Epithelial cell of proximal tubule (primary cell): ENCODE data around the gene PLEKHA6. TPM values are rescaled to one million over a fixed set of nuclear protein-coding genes. Genes with fewer than 3 reads are reported as not detected.

Experiments
- DNase-seq: peaks from one replicate; pipeline ENCODE4 v3.0.0-alpha.2; 2011; ENCODE audit warnings: low read depth
- H3K4me3 ChIP-seq: 2 replicates; pipeline ENCODE4 v1.5.1; 2011; ENCODE audit warnings: low read depth, mild to moderate bottlenecking, low read length
- CTCF ChIP-seq: conservative IDR thresholded peaks from 2 replicates; pipeline ENCODE4 v1.5.1; 2012; ENCODE audit warnings: low read depth, mild to moderate bottlenecking, low read length
- total RNA-seq: library from RNA; depleted of rRNA; stranded (reverse); fragments of >200 nt; gene quantifications from 2 replicates; pipeline ENCODE4 v1.2.3, GENCODE V29; 2015

PLEKHA6 gene
- total RNA-seq, 1 donor from 2014 or later = 19.9 TPM

DNA sequence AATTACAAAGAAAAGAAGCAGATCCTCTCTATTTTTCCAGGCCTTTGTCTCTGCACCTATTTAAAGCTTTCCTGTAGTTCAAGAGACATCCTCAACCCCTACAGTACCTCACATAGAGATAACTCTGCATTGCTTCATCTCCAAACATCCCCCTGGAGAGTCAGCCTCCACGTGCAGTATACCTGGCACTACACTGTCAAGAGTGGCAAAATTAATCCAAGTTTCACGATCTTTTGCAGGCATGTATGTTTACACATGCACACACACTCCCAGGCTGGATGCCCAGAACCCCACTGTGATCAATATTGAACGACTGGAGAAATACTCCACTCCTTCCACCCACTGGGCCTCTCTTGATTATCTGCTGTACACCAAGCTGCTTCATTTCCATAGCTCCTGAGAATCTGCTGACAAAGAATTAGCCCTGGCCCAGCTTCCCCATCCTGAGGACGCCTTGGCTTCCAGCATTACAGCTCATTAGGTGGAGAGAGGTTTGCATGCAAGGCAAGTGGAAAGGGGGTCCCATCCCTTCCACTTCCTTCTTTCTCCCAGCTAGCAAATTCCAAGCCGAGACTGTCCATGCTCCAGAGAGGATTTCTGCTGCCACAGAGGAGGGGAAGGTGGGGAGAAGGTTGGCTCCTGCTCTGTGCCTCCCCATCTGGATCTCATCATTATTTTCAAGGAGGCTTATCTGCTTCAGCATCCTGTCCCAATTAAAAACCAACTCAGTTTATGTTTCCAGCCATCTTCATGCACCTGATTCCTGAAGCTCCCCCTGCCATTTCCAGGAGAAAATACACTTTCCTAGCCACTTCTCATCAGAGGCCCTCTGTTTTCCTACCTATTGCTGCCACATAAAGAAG, 79.4 kb downstream of the PLEKHA6 start:
- no peak for DNase-seq
- TF ChIP-seq CTCF = no peak

DNA sequence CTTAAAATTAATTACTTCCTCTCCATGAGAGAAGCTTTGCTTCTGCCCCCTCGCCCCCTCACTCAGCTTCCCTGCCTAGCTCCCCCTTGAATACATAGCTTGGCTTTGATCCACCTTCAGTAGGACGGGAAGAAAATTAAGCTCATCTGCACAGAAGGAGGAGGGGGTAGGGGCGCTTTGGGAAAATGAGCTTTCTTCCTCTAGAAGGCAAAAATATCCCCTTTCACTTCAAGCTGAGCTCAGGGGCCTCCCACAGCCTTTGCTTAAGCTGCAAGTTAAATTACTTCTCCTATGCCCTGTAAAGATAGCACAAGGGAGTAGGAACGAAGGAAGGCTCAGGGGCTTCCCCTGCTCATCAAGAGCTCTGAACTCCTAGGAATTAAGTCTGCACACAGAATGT, 80.8 kb downstream of the PLEKHA6 start:
- TF ChIP-seq CTCF = no peak

More for the DNA sequence above, 79.4 kb downstream of the PLEKHA6 start:
- no peak overlapping the region for H3K4me3 ChIP-seq

DNA sequence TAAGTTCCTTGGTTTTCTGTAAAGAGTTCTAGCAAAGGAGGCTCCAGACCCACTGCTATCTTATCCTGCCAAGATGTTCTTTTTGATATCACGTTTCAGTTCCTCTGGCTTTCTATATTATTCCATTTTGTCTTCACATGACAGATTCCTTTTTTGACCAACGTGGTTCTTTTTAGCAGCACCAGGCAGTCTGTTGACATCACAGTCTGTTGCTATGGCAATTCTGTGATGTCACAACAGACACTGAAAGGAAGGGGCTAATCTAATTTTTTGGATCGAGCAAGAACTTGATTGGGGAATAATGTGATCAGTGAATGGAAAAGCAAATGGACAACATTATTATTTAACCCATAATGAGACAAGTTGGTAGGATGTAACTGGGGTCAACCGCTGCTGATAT, 81.5 kb downstream of the PLEKHA6 start:
- H3K4me3 ChIP-seq = no peak overlapping the region
- TF ChIP-seq CTCF = no peak
- no peak for DNase-seq

More for the DNA sequence above, 80.8 kb downstream of the PLEKHA6 start:
- H3K4me3 ChIP-seq = no peak overlapping the region
- DNase-seq = no peak

- no peak overlapping the region for H3K4me3 ChIP-seq
- DNase-seq = no peak
- TF ChIP-seq CTCF = no peak
Observed at GRCh38 chr1:204277563-204278219, 82.0 kb downstream of the PLEKHA6 start.

DNA sequence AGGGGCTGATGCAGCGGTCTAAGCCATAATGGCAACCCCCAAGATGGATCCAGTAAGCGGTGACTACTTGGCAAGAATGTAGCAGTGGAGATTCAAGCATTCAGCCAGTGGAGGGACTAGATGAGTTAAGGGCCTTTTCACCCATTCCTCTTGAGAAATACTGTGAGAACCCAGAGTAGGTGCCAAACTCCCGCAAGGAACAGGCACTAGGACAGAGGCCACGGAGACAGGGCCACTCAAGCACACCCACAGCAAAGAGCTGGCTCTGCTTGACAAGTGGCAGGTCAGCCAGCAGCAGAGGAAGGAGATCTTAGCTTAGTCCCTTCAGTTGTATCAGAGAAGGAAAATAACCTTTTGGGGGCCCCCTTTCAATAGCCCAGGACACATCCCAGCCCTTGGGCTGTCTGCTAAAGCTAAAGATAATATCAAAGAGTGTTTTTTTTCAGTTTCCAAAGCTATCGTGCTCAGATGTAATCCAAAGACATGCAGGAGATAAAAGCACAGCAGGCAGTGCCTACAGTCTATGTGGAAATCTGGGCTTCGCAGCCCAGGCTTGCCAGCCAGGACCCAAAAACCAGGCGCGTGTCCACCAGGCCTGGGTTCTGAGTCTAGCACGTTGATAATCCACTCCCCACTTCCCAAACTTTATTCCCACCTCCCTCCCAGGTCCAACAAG, 83.9 kb downstream of the PLEKHA6 start:
- no peak for DNase-seq
- no peak for TF ChIP-seq CTCF
- H3K4me3 ChIP-seq = no peak overlapping the region

DNA sequence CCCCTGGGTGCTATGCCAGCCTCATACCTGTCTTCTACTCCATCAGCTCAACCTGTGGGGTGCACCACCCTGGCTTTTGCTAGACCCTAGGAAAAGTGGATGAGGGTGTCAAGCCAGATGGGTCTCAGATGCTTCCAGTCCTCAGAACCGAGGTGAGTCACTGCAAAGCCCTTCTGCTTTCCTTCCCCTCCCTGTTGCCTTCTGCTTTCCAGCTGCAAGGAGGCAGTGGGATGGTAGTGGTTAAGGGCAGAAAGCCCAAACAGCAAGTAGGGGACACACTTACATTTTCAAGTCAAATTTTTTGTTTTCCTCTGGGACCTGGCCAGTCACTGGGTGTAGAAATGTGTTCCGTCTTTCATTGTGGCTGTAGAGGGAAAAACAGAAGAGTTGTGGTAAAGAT, 85.3 kb downstream of the PLEKHA6 start:
- DNase-seq = no peak
- TF ChIP-seq CTCF = no peak
- H3K4me3 ChIP-seq = no peak overlapping the region
